WTC11 (cell line): ENCODE data around the gene ZBTB18. TPM values are rescaled to one million over a fixed set of nuclear protein-coding genes. Genes with fewer than 3 reads are reported as not detected.

ENCODE experiments used
- AFF4 ChIP-seq: sonication (generic); formaldehyde crosslinking; IDR thresholded peaks from 2 replicates; pipeline ENCODE4 v1.8.1; 2023; ENCODE audit warnings: mild to moderate bottlenecking, missing genetic modification reagents, borderline replicate concordance
- ARID4B ChIP-seq: sonication (generic); formaldehyde crosslinking; IDR thresholded peaks from 2 replicates; pipeline ENCODE4 v1.8.0; 2023; ENCODE audit warnings: missing genetic modification reagents, mild to moderate bottlenecking, borderline replicate concordance
- ATF2 ChIP-seq: sonication (generic); formaldehyde crosslinking; IDR thresholded peaks from 2 replicates; pipeline ENCODE4 v1.8.1; 2022; ENCODE audit warnings: low read depth, missing genetic modification reagents, borderline replicate concordance
- MYBL2 ChIP-seq: sonication (generic); formaldehyde crosslinking; IDR thresholded peaks from 2 replicates; pipeline ENCODE4 v1.8.1; 2023; ENCODE audit warnings: mild to moderate bottlenecking, moderate library complexity, missing genetic modification reagents
- NFYB ChIP-seq: sonication (generic); formaldehyde crosslinking; conservative IDR thresholded peaks from 2 replicates; pipeline ENCODE4 v1.8.0; 2022; ENCODE audit warnings: low read depth, missing genetic modification reagents
- NR1H2 ChIP-seq: sonication (generic); formaldehyde crosslinking; IDR thresholded peaks from 2 replicates; pipeline ENCODE4 v1.9.0; 2021; ENCODE audit warnings: mild to moderate bottlenecking, moderate library complexity, missing genetic modification reagents
- TCF7 ChIP-seq: sonication (generic); formaldehyde crosslinking; IDR thresholded peaks from 2 replicates; pipeline ENCODE4 v1.8.0; 2022; ENCODE audit warnings: mild to moderate bottlenecking, low read depth, missing genetic modification reagents, moderate library complexity
- ZNF396 ChIP-seq: fragments of 250-450 bp; sonication (Bioruptor Pico); IDR thresholded peaks from 2 replicates; pipeline ENCODE4 v1.8.0; 2021; ENCODE audit warnings: mild to moderate bottlenecking, moderate library complexity, borderline replicate concordance
- total RNA-seq: library from RNA; stranded (reverse); gene quantifications from 3 replicates; pipeline ENCODE4 v1.2.3, GENCODE V29; 2021

The ZBTB18 gene
- total RNA-seq, 1 experiment from 2014 or later = 16.0 TPM

GRCh38 chr1:244106176-244106575, 55.1 kb downstream of the ZBTB18 start (continued):
- TF ChIP-seq AFF4 (no peak), ATF2 (CRISPR knock-in tag) (no peak), MYBL2 (CRISPR knock-in tag) (no peak), ZNF396 (CRISPR knock-in tag) (no peak), NR1H2 (no peak), ARID4B (CRISPR knock-in tag) (no peak), TCF7 (no peak), NFYB (no peak)
- TF ChIP-seq, all 79 proteins: peak for 0

Other genes starting within 250 kb of the ZBTB18 start
- 34.5 to 38.5 TPM (median 34.6 TPM) in 3 replicates for gene AKT3, start 201.0 kb upstream of the ZBTB18 start, total RNA-seq